ENCODE results near the gene BCL10.

The BCL10 gene

DNA sequence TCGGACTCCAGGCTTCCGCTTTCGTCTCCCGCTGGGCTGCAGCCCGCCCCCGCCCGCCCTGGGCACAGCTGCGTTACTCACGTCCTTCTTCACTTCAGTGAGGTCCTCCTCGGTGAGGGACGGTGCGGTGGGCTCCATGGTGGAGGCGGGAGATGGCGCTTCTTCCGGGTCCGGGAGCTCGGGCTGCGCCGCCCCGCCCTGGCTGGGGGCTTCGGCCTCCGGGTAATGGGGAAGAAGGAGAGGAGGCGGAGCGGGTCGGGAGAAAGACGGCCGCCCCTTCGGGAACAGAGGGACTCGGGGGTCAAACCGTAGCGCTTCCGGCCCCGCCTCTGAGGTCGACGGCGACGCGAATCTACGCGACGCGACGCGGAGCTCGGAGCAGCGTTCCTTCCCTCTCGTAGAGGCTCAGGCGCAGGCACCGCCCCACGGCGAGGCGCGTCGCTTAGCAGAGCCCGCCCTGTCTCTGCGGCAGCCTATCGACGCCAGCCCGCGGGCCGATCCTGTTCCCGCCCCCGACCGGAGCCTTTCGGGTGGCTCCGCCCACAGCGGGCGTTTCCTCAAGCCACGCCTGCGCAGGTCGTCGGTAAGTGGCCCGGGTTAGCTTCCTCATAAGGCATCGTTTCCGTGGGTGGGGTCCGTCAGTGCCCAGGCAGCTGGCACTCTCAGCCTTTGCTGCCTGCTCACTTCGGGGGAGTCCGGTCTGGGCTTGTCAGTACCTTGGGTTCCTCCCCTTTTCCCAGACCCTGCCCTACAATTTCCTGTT lies at the start of gene BCL10:
TSS of gene BCL10 (minus strand) at position 418 of the 763 bp plus-strand sequence. CDS start at position 138, 280 bp downstream.
- DNase-seq, result peak; percentile 60 to 99 (median 97)

DNA sequence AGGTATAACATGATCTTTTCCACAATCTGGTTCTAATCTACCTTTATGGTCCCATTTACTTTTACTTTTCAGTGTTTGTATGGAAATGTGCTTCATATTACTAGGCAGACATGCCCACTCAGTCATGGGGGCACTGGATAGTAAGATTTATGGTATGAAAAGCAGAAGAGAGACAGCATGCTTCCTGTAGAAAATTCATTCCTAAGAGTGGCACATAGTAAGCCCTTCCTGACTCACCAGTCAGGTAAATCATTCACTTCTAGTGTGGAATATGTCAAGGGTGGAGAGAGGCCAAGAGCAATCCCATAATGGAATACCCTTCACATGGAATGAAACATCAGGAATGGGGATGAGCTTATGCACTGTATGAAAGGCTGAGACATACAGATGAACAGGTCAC lies 49.5 kb upstream of the BCL10 start:
- no peak for DNase-seq

DNA sequence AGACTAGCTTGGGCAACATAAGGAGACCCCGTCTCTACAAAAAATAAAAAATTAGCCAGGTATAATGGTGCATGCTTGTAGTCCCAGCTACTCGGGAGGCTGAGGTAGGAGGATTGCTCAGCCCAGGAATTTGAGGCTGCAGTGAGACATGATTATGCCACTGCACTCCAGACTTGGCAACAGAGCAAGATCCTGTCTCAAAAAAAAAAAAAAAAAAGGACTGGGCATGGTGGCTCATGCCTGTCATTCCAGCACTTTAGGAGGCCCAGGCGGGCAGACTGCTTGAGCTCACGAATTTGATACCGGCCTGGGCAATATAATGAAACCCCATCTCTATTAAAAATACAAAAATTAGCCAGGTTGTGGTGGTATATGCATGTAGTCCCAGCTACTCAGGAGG lies 47.3 kb upstream of the BCL10 start:
- DNase-seq, result no peak

DNA sequence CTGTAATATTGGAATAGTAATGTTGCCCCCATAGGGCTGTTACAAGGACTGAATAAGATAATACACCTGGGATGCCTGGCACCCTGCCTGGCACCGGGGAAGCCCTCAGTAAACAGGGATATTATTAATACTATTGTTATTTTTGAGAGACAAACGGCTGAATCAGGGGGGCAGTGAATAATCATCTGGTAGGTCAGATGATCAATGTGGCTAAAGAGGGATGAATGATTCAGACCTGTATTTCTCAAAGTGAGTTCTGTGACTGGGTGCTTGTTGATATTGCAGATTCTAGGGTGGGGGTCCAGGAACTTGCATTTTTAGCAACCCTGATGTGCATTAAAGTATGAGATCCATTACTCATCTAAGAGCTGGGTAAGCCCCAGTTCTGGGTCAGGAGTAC lies 46.2 kb upstream of the BCL10 start:
- DNase-seq, result no peak

DNA sequence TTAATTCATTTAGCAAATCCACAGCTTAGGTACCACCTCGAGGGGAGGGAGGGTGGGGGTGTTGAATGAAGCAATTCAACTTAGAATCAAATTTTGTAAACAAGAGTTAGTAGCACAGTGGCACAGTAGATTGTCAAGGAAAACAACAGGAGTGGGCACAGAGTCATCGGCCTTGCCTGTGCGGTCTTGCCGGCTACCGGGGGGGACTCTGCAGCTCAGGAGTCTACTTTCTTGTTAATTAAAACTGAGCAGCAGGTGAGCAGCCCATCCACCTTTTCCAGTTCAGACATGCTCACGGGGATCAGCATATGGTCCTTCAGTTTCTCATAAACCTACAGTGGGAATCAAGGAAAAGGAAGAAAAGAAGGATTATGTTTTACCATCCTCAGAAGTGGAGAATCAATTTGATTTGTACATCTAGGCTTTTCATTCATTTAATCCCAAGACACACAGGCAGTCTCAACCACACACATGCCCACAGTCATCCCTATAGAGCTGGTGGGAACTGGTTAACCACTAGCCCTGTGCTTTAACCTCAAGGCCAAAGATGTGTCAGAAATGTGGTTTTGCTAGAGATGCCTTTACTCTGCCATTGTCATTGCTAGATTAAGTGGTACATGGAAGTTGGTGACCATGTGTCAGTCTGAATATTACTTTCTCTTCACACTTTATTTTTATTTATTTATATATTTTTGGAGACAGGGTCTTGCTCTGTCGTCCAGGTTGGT lies 45.0 kb upstream of the BCL10 start:
- DNase-seq, result no peak

DNA sequence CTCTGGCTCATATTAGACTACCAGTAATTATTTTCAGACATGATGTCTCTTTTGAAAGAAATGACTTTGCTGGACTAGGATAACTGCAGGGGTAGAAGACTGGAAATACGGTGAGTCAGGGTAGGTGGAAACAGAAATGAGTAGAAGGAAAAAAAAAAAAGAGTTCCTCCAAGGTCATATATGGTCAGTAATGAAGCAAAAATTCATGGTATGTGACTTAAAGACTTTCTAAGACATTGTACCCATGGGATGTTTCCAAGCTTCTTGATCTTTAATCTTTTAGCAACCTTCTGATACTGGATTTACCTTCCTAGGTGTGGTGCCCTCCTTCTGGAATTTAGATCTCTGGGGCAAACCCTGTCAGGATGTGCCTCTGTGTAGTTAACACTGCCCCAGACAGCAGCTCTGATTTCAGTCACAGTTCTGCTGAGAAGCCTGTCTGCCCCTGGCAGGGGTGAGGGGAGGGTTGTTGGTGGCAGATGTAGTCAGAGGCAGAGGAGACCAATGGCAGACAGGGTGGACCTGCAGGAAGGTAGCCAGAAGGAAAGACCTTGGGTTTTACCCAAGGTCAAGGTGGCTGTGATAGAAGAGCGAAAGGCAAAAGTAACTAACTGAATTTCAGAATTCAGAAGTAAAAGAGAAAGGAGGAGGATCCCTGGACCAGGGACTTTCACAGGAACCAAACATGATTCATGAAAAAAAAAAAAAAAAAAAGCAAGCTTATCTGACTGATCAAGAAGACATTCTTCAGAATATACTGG lies 44.1 kb upstream of the BCL10 start:
- DNase-seq, result no peak

DNA sequence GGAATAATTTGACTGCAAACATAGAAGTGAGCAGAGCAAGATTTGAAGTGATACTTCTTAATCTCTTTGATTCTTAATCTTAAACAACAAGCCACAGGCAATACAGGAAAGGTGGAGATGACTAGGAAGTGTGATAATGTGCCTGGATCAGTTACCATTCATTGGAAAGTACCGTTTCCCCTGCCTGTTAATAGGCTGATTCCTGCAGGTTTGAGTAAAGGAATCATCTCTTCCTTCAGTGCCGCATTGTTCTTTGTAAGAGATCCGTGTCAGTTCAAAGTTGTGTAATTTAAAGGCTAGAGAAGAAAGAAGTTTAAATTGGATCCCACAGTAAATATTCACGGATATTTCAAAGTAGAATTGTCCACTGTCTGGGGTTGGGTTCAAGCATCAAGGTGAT lies 43.5 kb upstream of the BCL10 start:
- DNase-seq, result no peak

DNA sequence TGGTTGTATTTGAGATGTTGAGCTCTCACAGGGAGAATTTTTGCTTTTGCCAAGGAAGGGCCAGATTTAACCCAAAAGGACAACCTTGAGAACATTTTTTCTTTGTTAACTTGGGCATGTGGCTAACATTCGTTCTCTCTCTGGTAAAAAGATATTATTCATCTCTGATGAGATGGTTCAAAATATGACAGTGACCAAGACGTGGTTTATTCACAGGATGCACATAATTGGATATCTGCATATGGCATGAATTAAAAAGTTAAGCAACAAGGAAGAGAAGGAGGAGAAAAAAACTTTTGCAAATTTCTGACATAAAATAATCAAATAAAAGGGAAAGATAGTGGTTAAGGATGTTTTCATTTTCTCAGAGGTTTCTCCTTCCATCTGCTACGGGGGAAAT lies 43.1 kb upstream of the BCL10 start:
- no peak for DNase-seq

DNA sequence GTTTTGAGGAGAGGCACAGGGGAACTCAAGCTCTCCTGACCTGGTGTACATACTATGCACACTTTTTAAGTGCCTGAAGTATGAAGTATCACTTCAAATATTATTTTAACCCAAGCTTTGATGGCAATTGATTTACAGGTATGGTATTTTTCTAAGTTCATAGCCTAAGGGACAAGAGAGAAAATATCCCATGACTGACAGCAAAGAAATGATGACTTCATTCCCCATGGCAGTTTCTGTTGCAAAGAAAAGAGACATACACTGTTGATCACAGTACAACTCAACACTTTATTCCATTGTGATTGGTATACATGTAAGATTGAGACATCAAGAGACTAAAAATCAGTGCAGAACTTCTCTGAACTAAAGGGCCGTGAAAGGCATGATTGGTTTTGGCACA lies 41.8 kb upstream of the BCL10 start:
- no peak for DNase-seq

DNA sequence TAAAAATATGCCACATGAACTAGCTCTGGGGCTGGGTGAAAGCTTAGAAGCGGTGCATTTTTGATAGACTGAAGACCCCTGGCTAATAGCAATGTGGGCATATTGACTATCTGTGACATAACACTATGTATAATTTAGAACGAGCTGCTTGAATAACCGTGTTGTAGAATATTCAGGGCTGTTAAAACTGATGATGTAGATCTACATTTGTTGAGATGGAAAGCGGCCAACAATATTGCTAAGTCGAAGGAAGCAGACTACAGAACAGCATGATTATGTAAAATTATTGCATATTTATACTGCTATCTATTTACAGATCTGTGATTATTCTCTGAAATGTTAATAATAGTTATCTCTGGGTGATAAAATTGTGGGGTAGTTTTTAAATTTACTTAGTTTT lies 41.1 kb upstream of the BCL10 start:
- peak in 1 of 56 donors; percentile 7 for DNase-seq

DNA sequence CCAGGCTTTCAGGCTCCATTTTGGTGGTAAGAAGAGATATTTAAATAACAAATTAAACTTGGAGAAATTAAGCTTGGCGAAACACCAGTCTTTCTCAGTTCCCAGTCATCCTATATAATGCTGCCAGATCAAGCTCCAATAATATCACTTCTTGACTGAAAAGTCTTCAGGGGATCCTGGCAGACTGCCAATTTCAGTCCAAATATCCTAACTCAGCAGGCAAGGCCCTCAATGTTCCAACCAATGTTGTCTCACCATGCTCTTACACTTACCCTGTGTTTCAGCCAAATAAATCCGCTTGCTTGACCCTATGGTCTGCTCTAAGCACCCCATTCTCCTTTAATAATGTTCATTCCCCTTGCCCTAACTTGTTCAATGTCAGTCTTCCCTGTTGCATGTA lies 39.9 kb upstream of the BCL10 start:
- DNase-seq, result peak in 1 of 56 donors; percentile 2

DNA sequence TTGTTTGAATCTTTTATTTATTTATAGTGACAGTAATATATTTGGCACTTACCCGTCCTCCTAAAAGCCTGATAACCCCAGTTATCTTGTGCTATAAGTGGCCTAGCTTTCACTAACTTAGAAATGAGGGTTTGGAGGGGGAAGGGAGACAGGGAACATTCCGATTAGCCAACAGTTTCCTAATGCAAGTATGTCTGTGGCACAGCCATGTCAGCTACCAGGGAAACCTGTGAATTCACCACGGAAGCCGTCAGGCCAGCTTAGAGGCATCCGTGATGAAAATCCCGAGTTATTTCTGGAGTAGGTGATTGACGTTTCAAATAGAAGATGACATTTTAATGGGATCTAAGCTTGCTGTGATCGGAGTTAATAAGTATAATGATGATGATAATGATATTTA lies 39.4 kb upstream of the BCL10 start:
- DNase-seq, result no peak

DNA sequence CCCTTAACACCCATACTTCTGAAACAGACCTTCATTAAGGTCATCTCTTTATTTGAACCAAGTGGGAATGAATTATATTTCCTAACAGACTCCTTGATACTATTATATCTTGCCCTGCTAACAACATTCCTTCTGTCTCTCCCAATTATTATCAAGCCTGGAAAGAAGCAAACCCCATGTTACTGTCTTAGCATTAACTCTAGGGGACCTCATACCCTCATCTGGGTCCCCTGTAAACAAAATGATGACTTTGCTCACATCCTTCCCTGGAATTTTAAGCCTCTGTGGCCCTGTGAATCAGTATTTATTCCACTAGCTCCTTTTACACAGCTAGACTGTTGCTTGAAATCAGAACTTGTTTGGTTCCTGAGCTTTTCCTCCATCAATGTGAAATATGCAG lies 38.3 kb upstream of the BCL10 start:
- DNase-seq, result no peak

DNA sequence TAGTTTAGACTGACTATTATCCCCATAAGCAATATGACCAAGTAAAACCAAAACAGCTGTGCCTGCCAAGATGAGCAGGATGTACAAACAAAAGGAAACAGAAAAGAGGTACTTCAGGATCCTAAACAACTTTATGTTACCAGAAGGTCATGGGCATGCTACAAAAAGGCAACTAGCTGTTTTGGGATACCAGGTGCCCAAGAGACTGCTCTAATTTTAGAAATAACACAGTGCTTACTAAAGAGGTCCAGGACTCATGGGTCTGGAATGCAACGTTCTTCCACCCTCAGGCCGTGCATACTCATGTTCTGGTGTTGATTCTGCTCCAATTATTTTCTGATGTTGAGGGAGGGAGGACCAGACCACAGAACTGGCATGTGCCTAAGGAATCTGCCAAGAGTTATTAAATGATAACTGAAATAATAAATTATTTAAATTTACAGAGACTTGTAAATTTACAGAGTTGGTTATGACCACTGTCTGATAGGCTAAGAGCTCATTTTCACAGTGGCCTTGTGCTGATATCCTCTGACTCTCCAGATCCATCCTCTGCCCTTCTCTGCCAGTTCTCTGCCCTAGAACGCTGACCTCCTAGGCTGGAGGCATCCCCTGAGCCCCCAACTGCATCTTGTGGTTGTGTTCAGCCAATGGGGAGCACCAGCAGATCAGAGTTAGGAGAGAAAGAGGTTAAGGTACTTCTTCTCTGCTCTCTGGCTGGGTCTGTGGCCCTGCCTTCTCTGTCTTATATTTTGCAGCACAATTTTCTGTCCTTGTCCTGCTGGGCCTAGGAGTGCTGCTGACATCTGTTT lies 37.7 kb upstream of the BCL10 start:
- no peak for DNase-seq

DNA sequence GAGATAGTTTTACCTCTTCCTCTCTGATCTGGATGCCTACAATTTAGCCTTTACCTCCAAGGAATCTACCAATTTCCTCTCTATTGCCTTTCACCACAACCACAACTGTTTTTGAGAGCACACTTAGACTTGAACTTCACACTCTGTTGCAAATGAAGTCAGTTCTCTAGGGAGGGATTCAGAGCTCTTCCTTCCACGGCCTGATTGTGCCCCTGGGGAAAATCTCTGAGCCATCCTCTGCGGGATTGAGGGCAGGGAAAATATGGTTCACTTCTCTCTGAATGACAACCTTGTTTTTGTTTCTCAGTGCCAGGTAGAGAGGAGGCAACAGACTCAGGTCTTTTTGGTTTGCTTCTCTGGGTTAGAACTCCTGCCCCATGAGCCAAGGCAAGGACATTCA lies 35.4 kb upstream of the BCL10 start:
- no peak for DNase-seq

DNA sequence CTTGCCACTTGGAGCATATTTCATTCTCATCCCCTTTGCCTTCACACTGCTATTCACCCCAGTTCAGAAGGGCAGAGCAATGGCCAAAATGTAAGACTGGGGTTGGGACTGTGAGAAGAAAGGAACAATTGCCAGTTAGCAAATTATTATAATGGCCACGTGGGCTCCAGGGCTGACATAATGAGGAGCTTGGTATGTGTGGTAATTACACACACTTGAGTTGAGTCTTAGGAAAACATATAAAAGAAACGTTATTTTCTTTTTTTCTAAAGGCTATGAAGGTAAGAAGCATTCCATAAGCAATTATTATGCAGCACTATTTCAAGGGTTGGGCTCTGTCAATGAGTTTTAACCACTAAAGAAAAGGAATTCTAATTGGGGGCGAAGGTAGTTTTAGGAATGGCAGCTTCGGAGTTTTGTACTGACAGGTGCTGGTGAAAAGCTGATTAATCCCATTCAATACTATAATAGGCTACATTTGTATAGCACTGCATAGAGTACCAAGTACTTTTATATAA lies 32.5 kb upstream of the BCL10 start:
- DNase-seq, result no peak

DNA sequence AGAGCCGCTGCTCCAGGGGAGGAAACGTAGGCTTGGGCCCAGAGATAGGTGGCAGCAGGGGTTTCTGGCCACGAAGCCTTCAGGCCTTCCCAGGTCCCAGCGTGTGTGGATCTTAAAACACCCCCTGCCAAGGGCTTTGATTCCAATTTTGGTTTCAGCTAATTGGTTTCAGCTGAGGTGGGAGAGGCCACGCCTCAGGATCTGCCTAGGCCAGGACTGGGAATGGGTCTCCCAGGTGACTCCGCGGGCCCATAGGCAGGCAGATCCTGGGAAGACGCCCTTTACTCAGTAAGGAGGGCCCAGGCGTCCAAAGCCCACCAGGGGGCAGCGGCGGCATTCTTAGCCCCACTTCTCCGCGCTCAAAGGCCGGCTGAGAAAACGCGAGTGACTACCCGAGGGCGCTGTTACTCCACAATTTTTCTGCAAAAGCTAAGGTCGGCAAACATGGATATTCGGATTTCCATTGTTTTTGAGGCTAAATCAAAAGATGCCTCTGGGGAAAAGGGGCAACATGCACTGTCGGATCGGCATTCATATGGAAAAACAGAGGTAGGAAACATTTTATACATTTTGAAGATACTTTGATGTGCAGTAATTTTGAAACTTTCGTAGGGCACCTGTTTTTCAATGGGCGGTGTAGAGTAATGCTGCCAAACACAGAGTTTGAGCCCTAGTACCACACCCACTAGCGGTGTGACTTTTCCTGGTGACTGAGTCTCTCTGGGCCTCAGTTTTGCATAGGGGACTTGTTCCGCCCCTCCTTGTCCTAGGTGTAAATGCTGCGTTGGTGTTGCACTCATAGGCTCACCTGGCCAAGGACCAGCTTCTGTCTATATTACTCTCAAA lies 31.8 kb upstream of the BCL10 start:
- peak in 54 of 56 donors; percentile 8 to 85 (median 57) for DNase-seq

DNA sequence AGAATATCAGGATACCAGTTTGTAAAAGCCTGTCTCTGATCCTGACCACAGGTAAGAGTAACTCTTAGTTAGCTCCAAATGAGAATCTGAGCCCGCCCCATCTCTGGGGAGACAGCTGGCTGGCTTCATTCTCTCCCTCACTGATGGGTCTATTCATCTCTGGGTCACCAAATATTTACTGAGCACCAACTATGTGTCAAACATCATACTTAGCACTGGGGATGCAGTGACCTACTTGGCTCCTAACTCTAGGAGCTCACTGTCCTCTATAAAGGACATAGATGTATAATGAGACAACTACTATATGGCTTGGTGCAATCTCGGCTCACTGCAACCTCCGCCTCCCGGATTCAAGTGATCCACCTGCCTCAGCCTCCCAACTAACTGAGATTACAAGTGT lies 29.8 kb upstream of the BCL10 start:
- DNase-seq, result no peak

DNA sequence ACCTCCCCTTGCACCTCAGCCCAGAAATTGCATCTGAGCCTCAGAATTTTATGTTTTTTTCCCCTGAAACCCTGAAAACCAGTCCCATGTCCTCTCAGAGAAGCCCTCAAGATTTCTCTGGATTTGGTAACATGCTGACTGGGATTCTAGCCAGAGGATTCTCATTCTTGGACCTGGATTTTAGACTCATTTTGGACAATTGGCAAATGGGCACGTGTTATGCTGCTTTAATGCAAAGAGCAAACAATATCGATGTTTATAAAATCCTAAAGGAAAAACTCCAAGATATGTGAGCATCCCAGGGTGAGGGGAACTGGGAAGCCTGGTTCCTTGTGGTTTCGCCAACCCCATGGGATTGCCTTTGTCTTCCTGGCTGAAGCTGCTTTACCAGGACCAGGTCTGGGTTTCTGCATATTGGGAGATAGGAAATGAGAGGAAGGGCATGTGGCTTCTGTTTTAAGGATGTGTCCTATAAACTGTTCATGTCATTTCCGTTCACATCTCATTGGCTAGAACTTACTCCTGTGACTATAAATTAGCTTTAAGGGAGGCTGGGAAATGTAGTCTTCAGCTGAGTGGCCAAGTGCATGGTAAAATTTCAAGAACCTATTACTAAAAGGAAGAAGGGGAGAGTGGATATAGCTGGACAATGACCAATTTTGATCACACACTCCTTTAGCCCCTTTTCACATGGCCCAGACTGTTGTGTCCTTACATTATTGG lies 27.2 kb upstream of the BCL10 start:
- no peak for DNase-seq

DNA sequence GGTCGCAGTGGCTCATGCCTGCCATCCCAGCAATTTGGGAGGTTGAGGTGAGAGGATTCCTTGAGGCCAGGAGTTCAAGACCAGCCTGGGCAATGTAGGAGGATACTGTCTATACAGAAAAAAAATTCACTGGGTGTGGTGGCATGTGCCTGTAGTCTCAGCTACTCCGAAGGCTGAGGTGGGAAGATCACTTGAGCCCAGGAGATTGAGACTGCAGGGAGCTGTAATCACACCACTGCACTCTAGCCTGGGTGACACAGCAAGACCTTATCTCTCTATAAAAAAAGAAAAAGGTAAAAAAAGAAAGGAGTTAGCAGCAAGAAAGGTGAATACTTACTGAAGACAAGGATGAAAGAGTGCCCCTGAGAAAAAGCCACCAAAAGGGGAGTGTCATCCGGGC lies 23.7 kb upstream of the BCL10 start:
- DNase-seq, result no peak

Measured in amygdala (tissue), 56 donors.